22Rv1 (cell line): ENCODE results near the gene AREL1.

Source experiments
- CTCF ChIP-seq: fragments of 450-650 bp; IDR thresholded peaks from 2 replicates; pipeline ENCODE4 v1.5.1; 2017; ENCODE audit warnings: mild to moderate bottlenecking
- ZFX ChIP-seq: fragments of 450-650 bp; IDR thresholded peaks from 2 replicates; pipeline ENCODE4 v1.6.1; 2017; ENCODE audit warnings: antibody characterized with exemption, borderline replicate concordance

DNA sequence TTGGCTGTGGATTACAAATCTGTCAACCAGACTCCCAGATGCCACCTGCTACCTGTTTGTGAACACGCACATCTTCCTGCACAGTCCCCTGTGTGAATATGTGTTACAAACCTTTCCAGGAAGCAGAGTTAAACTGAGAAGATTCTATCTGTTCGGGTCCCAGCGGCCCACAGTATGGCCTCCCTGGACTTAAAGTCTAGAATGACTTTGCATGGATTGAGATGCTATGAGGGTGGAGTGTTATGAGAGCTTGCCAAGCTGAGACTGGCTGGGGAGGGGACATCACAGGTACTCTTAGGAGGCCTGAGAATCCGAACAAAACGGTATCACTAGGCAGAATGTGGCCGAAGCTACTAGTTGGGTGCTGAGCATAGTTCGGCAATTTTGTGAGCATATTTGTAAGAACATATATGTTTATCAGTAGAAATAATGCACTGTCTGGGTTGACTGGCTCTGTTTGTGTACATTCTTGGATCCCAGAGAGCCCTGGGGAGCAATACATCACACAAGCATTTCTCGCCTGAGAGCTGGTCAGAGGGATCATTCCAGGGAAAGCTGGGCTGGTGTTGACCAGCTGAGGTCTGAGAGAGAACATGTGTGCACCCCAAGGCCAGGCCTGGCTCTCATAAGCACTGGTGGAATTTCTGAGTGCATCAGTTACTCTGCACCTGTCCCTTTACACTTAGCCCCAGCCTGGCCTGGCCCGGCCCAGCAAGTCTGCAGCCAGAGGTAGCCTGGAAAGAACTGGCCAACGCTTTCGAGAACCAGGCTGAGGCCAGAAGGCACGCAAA, 71.1 kb downstream of the AREL1 start:
- TF ChIP-seq CTCF = no peak
- no peak for TF ChIP-seq ZFX
